HG03571 (cell line): ENCODE measurements around the gene SLC4A4.

Experiments used
- ATAC-seq: cut with Tn5 transposase; IDR thresholded peaks from one replicate; pipeline ENCODE4 v1.9.1; 2021; ENCODE audit not compliant: unreplicated experiment

The SLC4A4 gene

DNA sequence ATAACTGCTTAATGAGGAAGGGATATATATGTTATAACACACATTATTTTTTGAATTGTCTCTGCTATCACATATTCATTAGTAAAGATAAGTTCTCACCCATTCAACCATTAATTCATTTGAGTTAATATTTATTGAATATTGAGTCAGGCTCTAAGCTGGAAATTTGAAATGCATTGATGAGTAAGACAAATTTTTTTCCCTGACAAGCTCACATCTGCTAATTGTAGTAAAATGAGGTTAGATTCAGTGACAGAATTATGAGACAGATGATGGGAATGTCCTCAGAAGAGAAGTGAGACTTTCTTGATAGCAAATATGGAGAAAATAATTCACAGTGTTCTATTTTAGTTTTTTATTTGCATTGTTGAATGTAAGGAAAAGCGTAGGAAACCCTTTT, 194.3 kb downstream of the SLC4A4 start:
- no peak for ATAC-seq

DNA sequence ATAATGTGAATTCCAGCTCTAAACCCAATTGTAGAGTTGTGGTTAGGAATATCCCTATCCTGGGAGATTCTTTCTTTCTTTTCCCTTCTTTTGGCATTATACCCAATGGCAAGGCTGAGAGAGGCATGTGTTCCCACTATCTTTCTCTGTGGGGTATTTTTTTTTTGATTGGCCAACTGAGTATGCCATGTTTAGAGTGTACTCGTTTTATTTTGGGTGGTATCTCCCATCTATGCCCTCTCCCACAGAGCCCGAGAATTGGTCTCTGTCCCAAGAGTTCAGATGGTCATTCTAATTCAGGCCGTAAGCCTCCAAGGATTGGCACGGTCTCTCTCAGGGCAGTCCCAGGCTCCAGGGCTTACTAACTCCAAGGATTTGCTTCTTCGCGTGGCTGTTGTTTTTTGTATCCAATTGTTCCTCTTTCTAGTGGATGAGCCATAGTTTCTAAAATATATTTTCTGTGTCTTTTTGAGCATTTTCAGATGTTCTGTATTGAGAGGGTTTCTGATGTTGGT, 198.8 kb downstream of the SLC4A4 start:
- ATAC-seq: no peak

DNA sequence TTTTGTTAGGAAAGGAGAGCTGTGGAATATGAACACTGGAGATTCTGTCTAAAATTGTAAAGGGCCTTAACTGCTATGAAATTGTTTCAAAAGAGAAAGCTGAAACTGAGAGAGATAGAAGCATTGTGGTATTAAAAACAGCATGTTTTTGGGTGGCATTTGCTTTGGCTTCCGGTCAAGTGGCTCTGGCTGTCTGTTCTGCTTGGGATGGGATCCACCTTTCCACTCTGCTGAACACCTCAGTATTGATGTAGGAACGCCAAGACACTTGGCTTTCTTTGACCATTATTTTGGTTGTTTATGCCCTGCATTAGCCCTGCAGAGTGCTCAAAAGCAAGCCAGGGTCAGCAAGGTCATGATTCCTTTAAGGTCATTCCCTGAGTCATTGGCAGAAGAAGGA, 199.7 kb downstream of the SLC4A4 start:
- ATAC-seq: no peak

DNA sequence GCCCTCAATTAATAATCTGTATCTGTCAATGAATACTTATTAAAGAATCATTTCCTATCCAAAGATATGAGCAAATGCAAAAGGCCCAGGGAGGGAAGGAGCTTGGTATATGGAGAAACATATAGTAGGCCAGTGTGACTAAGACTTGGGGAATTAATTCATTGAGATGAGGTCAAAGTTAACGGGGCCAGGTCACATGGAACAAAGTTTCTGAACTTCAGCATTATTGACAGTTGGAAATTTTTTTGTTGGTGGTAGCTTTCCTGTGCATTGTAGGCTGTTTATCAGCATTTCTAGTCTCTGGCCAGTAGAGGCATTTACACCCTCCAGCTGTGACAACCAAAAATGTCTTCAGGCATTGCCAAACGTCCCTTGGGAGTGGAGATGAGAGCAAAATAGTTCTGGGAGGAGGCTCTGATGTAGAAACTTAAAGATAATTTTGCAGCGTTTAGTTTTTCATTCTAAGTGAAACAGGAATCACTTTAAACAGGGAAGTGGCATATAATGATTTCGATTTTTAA, 202.0 kb downstream of the SLC4A4 start:
- no peak for ATAC-seq

DNA sequence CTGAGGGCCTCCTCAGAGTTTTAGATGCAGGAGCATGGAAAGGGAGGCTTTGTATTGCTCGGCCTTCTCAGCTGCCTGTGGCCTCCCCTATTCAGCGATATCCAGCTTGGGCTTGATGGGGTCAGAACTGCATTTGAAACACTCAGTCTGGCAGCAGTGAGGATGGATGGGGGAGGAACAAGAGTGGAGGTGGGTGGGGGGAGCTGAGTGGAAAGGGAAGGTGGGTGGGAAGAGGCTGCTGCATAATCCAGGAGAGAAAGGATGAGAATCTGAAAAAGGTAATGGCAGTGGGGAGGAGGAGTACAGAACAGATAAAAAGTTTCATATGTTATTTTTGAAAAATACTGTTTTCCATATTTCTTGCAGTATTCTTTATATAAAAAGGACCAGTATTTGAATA, 202.7 kb downstream of the SLC4A4 start:
- no peak for ATAC-seq

DNA sequence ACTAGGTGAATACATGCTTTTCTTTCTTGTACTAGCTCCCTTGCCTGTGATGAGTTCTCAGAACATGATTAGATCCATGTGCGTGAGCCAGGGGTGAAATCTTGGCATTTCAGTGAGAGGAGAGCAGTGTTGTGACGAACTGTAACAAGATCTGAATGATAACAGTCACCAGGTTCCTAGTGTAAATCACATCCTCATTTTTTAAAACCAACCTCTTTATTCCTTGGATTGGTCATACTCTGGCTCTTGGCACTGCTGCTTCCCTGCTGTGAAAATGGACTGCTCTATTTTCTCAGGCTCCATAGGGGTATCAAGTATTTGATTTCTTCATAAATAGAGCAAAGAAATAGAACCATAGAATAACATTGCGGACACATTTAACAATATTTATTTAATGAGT, 206.3 kb downstream of the SLC4A4 start:
- ATAC-seq: no peak

DNA sequence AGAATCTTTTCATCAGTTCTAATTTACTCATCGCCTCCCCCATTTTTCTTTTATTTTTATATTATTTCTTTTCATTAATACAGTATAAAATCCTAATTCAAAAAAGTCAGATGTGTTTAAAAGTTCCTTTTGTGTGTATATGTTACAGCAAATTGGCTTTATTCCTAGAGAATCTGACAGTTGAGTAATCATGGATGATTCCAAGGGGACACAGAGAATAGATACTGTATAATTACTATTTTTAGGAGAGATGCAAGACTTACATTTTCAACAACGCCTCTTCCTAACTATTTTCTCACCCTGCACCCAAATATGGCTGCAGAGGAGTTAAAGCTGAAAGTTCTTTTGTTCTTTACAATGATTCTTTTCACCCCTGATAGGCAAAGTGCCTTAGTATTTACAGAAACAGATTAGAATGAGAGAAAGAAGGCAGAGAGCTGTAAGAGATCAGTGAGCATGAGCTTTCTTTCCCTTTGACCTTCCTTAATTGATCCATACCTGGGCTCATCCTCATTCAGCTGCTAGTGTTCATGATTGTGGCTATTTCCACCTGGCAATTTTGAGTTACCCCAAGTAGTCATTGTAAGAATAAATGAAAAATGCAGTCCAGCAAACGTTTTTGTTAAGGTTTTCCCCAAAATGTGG, 210.8 kb downstream of the SLC4A4 start:
- ATAC-seq: no peak

DNA sequence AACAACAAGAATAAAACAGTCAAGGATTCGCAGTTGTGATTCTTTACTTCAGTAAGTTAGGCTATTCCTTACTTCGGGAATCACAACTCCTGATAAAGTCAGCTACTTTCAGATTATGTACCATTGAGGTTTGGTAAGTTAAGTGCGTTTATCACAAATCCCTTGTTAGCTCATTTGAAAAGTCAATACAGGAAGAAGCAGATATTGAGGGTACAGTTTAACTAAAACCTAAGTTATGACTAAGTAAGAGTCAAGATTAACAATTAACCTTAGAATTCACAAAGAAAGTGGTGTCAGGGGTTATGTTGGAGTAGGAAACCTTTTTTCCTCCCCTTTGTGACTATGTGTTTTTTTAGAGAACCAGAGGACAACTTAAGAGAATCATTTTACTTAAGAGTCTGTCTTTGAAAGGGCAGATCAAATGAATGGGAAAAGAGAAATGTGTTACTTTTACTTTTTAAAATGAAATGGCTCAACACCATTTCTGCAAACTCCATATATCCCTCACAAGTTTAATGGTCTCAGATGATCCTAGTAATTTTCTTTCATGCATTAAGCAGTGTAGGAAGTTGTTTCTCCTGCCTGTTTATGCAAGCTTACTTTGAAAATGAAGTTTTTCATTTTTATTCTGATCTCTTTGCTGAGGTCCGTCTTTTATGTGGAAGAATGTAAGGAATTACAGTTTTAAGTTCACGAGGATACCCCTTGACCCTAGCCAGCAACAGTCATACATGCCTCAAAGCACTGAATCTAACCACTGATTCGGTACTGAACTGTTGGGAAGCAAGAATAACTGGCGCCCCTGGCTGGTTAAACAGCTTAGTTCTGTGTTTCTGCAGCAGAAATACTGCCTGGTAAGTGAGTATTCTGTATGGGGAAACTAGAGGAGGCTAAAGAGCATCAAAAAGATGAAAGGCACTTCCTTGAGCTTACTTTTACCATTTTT, 211.7 kb downstream of the SLC4A4 start:
- no peak for ATAC-seq

DNA sequence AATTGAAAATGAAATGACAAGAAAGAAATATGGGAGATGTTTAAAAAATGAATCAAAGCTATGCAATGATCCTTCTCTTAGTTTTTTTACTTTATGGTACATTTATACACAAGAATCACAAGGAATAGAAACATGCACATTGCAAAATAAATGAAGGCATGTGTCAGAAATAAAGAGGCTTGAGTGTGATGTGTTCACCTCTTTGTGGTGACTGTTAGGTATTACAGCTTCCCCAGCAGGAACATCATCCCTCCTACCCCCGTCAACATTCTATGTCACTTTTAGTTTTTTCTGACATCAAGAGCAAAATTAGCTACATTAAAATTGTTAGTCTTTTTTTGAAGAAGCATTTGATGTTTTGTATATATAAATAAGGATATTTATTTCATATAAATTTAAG, 214.8 kb downstream of the SLC4A4 start:
- peak; percentile 50 for ATAC-seq

DNA sequence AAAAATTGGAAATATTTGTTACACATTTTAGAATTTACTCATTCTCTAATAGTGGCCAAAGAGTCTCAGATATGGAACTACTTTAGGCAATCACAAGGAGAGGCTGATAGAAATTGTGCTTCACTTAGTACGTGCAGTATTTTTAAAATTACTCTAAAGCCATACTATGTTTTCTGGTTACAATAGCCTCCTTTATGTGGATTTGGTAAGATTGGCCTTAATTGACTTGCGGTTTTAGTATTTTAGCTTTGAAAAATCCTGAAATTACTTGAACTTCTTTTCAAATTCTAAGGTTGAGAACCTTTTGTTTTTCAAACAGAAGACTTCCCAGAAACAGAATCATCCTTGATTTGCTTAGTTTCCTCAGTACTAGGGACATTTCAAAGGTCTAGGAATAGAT, 215.2 kb downstream of the SLC4A4 start:
- no peak for ATAC-seq

DNA sequence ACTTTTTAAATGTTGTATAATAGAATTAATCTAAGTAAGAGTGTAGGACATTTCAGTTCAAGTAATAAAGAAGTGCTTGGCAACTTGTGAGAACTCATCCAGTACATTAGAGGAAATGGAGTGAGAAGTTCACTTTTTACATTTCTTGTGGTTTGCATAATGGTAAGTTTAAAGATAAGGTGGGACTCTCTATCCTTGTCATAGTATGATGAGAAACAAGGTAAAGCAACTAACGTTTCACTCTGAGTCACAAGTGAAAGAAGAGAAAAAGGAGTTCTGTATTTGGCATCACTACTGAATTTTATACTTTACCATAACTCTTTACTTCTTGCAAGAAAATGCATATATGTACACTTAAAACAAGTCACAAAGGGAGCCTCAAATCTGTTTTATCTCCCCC, 219.4 kb downstream of the SLC4A4 start:
- peak; percentile 52 for ATAC-seq

DNA sequence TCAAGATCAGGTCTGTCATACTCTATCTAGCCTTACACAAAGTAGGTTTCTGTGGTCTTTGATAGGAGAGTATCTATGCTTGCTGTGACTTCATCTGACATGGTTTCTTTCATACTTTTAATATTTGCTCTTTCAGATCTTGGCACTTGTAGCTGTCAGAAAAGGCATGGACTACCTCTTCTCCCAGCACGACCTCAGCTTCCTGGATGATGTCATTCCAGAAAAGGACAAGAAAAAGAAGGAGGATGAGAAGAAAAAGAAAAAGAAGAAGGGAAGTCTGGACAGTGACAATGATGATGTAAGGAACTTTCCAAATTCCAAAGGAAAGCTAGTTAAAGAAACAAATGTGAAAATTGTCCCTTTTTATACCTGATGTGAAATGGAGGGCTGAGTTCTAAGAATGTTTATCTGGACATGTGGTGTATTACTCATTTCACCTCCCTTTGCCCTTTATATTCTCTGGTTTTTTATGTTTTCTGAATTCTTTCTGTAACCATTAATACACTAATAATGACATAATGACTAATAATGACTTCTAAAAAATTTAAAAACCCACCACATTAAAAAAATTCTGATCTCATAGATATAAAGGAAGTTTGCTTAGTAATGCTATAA, 221.2 kb downstream of the SLC4A4 start:
- no peak for ATAC-seq

DNA sequence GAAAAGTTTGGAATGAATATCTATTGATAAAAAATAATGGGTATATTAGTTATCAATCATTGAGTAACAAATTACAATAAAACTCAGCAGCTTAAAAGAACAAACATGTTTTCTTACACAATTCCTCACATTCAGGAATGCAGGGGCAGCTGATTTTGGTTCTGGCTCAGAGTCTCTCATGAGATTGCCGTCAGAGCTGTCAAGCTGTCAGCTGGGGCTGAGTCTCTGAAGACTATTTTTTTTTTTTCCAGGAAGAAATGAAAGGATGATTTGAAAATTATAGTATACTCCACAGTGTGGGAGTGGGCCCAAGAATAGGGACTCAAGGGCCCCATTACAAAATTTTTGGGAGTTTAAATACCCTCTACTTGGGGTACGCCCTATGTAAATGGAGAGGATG, 226.0 kb downstream of the SLC4A4 start:
- no peak for ATAC-seq

DNA sequence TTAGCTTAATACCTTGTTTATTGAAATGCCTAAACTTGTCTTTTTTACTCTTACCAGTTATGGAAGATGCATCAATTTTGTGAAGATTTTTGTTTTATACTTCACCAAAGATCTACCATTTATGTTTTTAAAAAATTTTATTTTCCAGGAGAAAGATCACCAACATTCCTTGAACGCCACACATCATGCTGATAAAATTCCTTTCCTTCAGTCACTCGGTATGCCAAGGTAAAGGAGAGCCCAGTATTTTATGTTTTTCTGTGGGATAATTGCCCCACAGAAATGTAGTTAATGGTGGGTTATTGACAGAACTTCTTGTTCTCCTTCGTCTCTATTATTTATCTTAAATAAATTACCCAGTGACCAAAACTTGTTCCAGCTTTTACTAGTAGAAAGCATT, 228.0 kb downstream of the SLC4A4 start:
- no peak for ATAC-seq

DNA sequence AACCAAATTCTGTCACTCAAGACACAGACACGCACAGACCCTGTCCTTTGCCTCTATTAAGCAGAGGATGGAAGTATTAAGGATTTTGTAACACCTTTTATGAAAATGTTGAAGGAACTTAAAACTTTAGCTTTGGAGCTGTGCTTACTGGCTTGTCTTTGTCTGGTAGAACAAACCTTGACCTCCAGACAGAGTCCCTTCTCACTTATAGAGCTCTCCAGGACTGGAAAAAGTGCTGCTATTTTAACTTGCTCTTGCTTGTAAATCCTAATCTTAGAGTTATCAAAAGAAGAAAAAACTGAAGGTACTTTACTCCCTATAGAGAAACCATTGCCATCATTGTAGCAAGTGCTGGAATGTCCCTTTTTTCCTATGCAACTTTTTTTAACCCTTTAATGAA, 229.3 kb downstream of the SLC4A4 start:
- ATAC-seq: no peak

DNA sequence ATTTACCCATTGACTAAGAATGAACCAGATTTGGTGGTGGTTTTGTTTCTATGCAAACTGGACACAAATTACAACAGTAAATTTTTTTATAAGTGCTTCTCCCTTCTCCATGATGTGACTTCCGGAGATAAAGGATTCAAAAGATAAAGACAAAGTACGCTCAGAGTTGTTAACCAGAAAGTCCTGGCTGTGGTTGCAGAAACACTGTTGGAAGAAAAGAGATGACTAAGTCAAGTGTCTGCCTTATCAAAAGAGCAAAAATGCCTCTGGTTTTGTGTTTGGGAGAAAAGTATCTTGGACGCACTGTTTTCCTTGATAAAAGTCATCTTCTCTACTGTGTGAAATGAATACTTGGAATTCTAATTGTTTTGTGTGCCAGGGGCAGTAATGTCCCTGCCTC, 231.7 kb downstream of the SLC4A4 start:
- no peak for ATAC-seq

DNA sequence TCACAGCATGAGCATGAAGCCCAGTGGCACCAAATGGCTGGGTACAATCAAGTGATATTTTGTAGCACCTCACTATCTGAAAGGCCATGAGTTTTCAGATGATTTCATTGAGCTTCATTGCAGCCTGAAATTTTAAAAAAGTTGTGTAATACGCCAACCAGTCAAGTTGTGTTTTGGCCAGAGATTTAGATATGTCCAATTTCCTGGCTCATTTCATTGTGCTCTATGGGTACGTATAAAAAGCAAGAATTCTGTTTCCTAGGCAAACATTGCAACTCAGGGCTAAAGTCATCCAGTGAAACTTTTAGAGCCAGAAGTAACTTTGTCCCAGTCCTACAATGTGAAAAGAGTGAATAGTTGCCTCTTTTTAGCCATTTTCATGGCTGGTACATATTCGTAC, 232.5 kb downstream of the SLC4A4 start:
- ATAC-seq: no peak

DNA sequence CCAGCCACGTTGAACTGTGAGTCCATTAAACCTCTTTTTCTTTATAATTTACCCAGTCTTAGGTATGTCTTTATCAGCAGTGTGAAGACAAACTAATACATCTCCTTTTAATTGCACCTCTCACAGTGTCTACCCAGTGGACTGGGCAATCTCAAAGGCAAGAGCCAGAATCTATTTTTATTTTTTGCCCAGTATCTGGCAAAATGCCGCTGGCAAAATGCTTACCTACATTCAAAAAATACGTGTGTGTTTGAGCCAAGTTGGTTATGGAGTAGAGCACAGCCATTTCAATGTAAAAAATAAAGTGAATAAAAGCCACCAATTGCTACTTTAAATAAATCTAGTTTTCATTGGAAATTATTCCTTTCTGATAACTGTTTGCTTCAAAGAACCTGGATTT, 245.2 kb downstream of the SLC4A4 start:
- ATAC-seq: no peak

DNA sequence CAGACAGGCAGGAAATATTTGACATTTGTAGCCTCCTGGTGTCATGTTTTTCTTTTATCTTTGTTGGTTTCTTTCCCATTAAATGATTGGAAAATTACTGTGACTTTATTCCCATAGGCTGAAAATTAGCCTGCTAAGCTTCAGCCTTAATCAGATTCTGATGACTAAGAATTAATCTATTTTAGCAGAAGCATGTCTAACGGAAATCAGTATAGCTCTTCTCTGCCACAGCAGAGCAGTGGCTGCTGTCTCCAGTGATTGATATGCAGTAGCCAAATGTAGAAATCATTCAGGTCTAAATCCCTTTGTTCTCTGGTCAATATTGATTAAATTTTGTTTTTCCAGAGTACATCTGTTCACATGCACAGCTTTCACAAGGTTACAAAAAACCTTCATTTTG, 245.8 kb downstream of the SLC4A4 start:
- ATAC-seq: no peak

DNA sequence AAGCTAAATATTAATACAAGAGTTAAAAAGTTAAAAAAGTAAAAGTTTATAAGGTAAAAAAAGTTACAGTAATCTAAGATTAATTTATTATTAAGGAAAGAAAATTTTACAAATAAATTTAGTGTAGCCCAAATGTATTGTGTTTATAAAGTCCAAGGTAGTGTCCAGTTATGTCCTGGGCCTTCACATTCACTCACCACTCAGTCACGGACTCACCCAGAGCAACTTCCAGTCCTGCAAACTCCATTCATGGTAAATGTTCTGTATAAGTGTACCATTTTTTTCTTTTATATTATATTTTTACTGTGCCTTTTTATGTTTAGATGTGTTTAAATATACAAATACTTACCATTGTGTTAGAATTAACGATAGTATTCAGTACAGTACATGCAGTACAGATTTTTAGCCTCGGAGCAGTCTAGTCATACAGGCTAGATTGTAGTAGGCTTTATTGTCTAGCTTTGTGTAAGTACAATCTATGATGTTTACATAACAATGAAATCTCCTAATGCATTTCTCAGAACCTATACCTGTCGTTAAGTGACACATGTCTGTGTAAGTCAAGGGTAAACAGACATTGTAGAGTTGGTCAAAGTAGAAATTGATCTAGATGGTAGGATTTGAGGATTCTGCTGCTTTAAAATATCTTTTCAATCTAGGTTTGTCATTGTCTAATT, 247.4 kb downstream of the SLC4A4 start:
- no peak for ATAC-seq

DNA sequence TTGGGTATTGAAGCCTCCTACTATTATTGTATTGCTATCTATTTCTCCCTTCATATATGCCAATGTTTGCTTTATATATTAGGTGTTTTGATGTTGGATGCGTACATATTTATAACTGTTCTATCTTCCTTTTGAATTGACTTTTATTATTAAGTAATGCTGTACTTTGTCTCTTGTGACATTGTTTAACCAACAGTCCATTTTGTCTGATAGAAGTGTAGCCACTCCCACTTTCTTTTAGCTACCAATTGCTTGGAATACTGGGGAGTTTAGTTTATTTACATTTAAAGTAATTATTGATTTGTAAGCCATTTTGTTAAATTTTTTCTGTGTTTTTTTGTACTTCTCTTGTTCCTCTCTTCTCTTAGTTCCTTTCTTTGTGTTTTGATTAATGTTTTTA, 249.2 kb downstream of the SLC4A4 start:
- ATAC-seq: no peak
